Chondrocyte (in vitro differentiated cells): ENCODE measurements around the gene CGRRF1. TPM values are rescaled to one million over a fixed set of nuclear protein-coding genes. Genes with fewer than 3 reads are reported as not detected.
A peak's percentile ranks its signal among the peaks of the same experiment; 100 is the strongest.

Experiments
- DNase-seq: peaks from one replicate; pipeline ENCODE4 v3.0.0; 2021; ENCODE audit warnings: mixed read lengths, low spot score
- H3K27ac Mint-ChIP-seq: one replicate; pipeline ENCODE4 v1.8.0; 2021; ENCODE audit warnings: mild to moderate bottlenecking, moderate library complexity, mixed read lengths; ENCODE audit not compliant: unreplicated experiment
- H3K27me3 Mint-ChIP-seq: 2 replicates; pipeline ENCODE4 v1.8.0; 2021; ENCODE audit warnings: low read depth, mixed read lengths
- H3K36me3 Mint-ChIP-seq: 2 replicates; pipeline ENCODE4 v1.8.0; 2021; ENCODE audit warnings: low read depth, mixed read lengths
- H3K4me1 Mint-ChIP-seq: 2 replicates; pipeline ENCODE4 v1.8.0; 2021; ENCODE audit warnings: low read depth, mild to moderate bottlenecking, mixed read lengths
- H3K4me3 Mint-ChIP-seq: one replicate; pipeline ENCODE4 v1.8.0; 2021; ENCODE audit warnings: mild to moderate bottlenecking, moderate library complexity, mixed read lengths; ENCODE audit not compliant: unreplicated experiment
- H3K9me3 Mint-ChIP-seq: 2 replicates; pipeline ENCODE4 v1.8.0; 2021; ENCODE audit warnings: low read depth, mixed read lengths
- CTCF ChIP-seq: fragments of 200-600 bp; sonication (generic); IDR thresholded peaks from 2 replicates; pipeline ENCODE4 v1.5.0; 2021; ENCODE audit warnings: antibody characterized with exemption, mild to moderate bottlenecking, moderate library complexity
- total RNA-seq: library from RNA; stranded (reverse); gene quantifications from 3 replicates; pipeline ENCODE4 v1.2.1, GENCODE V29; 2021

CGRRF1 gene
- total RNA-seq, 1 donor from 2014 or later = 17.6 TPM

- no peak overlapping the region for H3K27ac Mint-ChIP-seq
- DNase-seq = no peak
Measured at GRCh38 chr14:54471641-54472040, 38.1 kb upstream of the CGRRF1 start.

GRCh38 chr14:54472315-54472714, 37.4 kb upstream of the CGRRF1 start:
- Mint-ChIP-seq H3K4me3 (no peak overlapping the region), H3K9me3 (peaks cover 7% of the 10 kb centered on the region), H3K27me3 (no peaks in the 10 kb centered on the region), H3K36me3 (peaks cover 22% of the 10 kb centered on the region), H3K4me1 (peaks cover 51% of the 10 kb centered on the region), H3K27ac (no peak overlapping the region)
- TF ChIP-seq CTCF = no peak
- no peak for DNase-seq

More at GRCh38 chr14:54471641-54472040, 38.1 kb upstream of the CGRRF1 start:
- Mint-ChIP-seq H3K36me3 (peaks cover 20% of the 10 kb centered on the region), H3K27me3 (no peaks in the 10 kb centered on the region), H3K4me3 (no peak overlapping the region), H3K9me3 (peaks cover 9% of the 10 kb centered on the region), H3K4me1 (peaks cover 49% of the 10 kb centered on the region)
- TF ChIP-seq CTCF = no peak

GRCh38 chr14:54474232-54474793, 35.4 kb upstream of the CGRRF1 start:
- Mint-ChIP-seq H3K27me3 (no peaks in the 10 kb centered on the region), H3K36me3 (peaks cover 24% of the 10 kb centered on the region), H3K4me1 (peaks cover 61% of the 10 kb centered on the region), H3K27ac (peak overlapping the region; percentile 19), H3K4me3 (no peak overlapping the region), H3K9me3 (no peaks in the 10 kb centered on the region)
- TF ChIP-seq CTCF = no peak
- DNase-seq = no peak

GRCh38 chr14:54475187-54475899, 34.4 kb upstream of the CGRRF1 start:
- peak overlapping the region; percentile 67 for H3K27ac Mint-ChIP-seq
- H3K4me1 Mint-ChIP-seq = peaks cover 62% of the 10 kb centered on the region
- peaks cover 23% of the 10 kb centered on the region for H3K36me3 Mint-ChIP-seq
- no peak overlapping the region for H3K4me3 Mint-ChIP-seq
- TF ChIP-seq CTCF = no peak
- DNase-seq = no peak
- H3K9me3 Mint-ChIP-seq = no peaks in the 10 kb centered on the region
- no peaks in the 10 kb centered on the region for H3K27me3 Mint-ChIP-seq

- H3K4me1 Mint-ChIP-seq = peaks cover 60% of the 10 kb centered on the region
- H3K9me3 Mint-ChIP-seq = no peaks in the 10 kb centered on the region
- peaks cover 22% of the 10 kb centered on the region for H3K36me3 Mint-ChIP-seq
- no peaks in the 10 kb centered on the region for H3K27me3 Mint-ChIP-seq
- TF ChIP-seq CTCF = no peak
- no peak overlapping the region for H3K4me3 Mint-ChIP-seq
- DNase-seq = no peak
- H3K27ac Mint-ChIP-seq = peak overlapping the region; percentile 67
Measured at GRCh38 chr14:54475911-54476310, 33.8 kb upstream of the CGRRF1 start.
